Activated effector memory CD4-positive, alpha-beta T cell treated with anti-CD3 and anti-CD28 coated beads, Interleukin-2, amount 50 U/mL, for 16 hours (primary cell): Measurements from ENCODE around the gene UBE2I.
"Not testable (repeated sequence)": the region's sequence is repeated elsewhere in the genome, so short reads cannot be mapped to it uniquely, and the experiment has no call there.

Experiments used
- DNase-seq: peaks from one replicate; pipeline ENCODE4 v3.0.0-alpha.2; 2020

UBE2I gene

GRCh38 chr16:1293921-1294656 is 15.3 kb upstream of the UBE2I start:
- DNase-seq = no peak

- no peak for DNase-seq
These were observed 14.0 kb upstream of the UBE2I start for GRCh38 chr16:1295465-1295864.

- not testable (repeated sequence) for DNase-seq
These were observed 12.8 kb upstream of the UBE2I start for GRCh38 chr16:1296688-1297017.

- no peak for DNase-seq
These were observed 12.3 kb upstream of the UBE2I start for GRCh38 chr16:1297018-1297696.

- no peak for DNase-seq
These were observed 11.0 kb upstream of the UBE2I start for GRCh38 chr16:1298406-1298805.

GRCh38 chr16:1299012-1299867 is 10.2 kb upstream of the UBE2I start:
- DNase-seq = no peak

- no peak for DNase-seq
These were observed 9.6 kb upstream of the UBE2I start for GRCh38 chr16:1299868-1300203.

GRCh38 chr16:1300664-1301476 is 8.6 kb upstream of the UBE2I start:
- DNase-seq = peak; percentile 90

GRCh38 chr16:1301562-1301961 is 7.9 kb upstream of the UBE2I start:
- DNase-seq = no peak

GRCh38 chr16:1305823-1306222 is 3.6 kb upstream of the UBE2I start:
- DNase-seq = no peak

GRCh38 chr16:1306334-1306733 is 3.1 kb upstream of the UBE2I start:
- DNase-seq = no peak

- no peak for DNase-seq
These were observed 1.1 kb upstream of the UBE2I start for GRCh38 chr16:1308036-1308976.

GRCh38 chr16:1309888-1310831 is 724 bp downstream of the UBE2I start:
- DNase-seq = peak; percentile 87

- DNase-seq = peak; percentile 75
These were observed 1.4 kb downstream of the UBE2I start for GRCh38 chr16:1310832-1311200.

GRCh38 chr16:1311212-1311737 is 1.8 kb downstream of the UBE2I start:
- DNase-seq = no peak

- no peak for DNase-seq
These were observed 2.5 kb downstream of the UBE2I start for GRCh38 chr16:1311738-1312466.

- no peak for DNase-seq
These were observed 3.0 kb downstream of the UBE2I start for GRCh38 chr16:1312467-1312816.

- no peak for DNase-seq
These were observed 3.5 kb downstream of the UBE2I start for GRCh38 chr16:1312903-1313302.

- DNase-seq = no peak
These were observed 4.4 kb downstream of the UBE2I start for GRCh38 chr16:1313721-1314369.
